Measurements from ENCODE around the gene ARSK. TPM values are rescaled to one million over a fixed set of nuclear protein-coding genes. Genes with fewer than 3 reads are reported as not detected.

Gene ARSK
- total and polyA plus RNA-seq, 2 of the 13 experiments (the other 11 are each of a cell fraction or from before 2014, with no cell fraction given): 7.9 TPM

- TF ChIP-seq, protein P1, sequence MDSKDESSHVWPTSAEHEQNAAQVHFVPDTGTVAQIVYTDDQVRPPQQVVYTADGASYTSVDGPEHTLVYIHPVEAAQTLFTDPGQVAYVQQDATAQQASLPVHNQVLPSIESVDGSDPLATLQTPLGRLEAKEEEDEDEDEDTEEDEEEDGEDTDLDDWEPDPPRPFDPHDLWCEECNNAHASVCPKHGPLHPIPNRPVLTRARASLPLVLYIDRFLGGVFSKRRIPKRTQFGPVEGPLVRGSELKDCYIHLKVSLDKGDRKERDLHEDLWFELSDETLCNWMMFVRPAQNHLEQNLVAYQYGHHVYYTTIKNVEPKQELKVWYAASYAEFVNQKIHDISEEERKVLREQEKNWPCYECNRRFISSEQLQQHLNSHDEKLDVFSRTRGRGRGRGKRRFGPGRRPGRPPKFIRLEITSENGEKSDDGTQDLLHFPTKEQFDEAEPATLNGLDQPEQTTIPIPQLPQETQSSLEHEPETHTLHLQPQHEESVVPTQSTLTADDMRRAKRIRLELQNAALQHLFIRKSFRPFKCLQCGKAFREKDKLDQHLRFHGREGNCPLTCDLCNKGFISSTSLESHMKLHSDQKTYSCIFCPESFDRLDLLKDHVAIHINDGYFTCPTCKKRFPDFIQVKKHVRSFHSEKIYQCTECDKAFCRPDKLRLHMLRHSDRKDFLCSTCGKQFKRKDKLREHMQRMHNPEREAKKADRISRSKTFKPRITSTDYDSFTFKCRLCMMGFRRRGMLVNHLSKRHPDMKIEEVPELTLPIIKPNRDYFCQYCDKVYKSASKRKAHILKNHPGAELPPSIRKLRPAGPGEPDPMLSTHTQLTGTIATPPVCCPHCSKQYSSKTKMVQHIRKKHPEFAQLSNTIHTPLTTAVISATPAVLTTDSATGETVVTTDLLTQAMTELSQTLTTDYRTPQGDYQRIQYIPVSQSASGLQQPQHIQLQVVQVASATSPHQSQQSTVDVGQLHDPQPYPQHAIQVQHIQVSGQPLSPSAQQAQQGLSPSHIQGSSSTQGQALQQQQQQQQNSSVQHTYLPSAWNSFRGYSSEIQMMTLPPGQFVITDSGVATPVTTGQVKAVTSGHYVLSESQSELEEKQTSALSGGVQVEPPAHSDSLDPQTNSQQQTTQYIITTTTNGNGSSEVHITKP (CRISPR knock-in tag; IDR thresholded peaks at IDR 0.05; ENCODE audit: low read depth): no peak
- TF ChIP-seq NRL (CRISPR knock-in tag; IDR thresholded peaks at IDR 0.05; ENCODE audit: borderline replicate concordance) (peak; percentile 70), ZNF430 (CRISPR knock-in tag; IDR thresholded peaks at IDR 0.05) (no peak), ZNF713 (CRISPR knock-in tag; IDR thresholded peaks at IDR 0.05) (no peak), ARHGAP35 (CRISPR knock-in tag; IDR thresholded peaks at IDR 0.05; ENCODE audit: borderline replicate concordance) (no peak), ZBTB43 (CRISPR knock-in tag; conservative IDR thresholded peaks at IDR 0.05) (no peak), ZNF382 (CRISPR knock-in tag; IDR thresholded peaks at IDR 0.05; ENCODE audit: borderline replicate concordance) (no peak), MAFG (CRISPR knock-in tag; IDR thresholded peaks at IDR 0.05) (no peak), CBFB (CRISPR knock-in tag; IDR thresholded peaks at IDR 0.05) (no peak), MED1 (CRISPR knock-in tag; IDR thresholded peaks at IDR 0.05) (0 out of 2 replicates have a peak, but pooled peaks have one; percentile 11), STAT5B (CRISPR knock-in tag; IDR thresholded peaks at IDR 0.05) (no peak), TRAFD1 (CRISPR knock-in tag; IDR thresholded peaks at IDR 0.05; ENCODE audit: borderline replicate concordance) (no peak), ZNF18 (CRISPR knock-in tag; IDR thresholded peaks at IDR 0.05; ENCODE audit: insufficient replicate concordance) (no peak), MTA1 (CRISPR knock-in tag; IDR thresholded peaks at IDR 0.05; ENCODE audit: borderline replicate concordance) (peak; percentile 45; the same call in 1 of the 2 replicates)
- TF ChIP-seq, protein P2, sequence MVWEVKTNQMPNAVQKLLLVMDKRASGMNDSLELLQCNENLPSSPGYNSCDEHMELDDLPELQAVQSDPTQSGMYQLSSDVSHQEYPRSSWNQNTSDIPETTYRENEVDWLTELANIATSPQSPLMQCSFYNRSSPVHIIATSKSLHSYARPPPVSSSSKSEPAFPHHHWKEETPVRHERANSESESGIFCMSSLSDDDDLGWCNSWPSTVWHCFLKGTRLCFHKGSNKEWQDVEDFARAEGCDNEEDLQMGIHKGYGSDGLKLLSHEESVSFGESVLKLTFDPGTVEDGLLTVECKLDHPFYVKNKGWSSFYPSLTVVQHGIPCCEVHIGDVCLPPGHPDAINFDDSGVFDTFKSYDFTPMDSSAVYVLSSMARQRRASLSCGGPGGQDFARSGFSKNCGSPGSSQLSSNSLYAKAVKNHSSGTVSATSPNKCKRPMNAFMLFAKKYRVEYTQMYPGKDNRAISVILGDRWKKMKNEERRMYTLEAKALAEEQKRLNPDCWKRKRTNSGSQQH (CRISPR knock-in tag; IDR thresholded peaks at IDR 0.05; ENCODE audit: low read depth): 0 out of 2 replicates have a peak, but pooled peaks have one; percentile 43
Observed at GRCh38 chr5:95620870-95621838, 66.3 kb downstream of the ARSK start (continued).

Data from HepG2 (cell line).